Esophagus squamous epithelium (tissue), 5 donors: Measurements from ENCODE around the gene DNAH3. TPM values are rescaled to one million over a fixed set of nuclear protein-coding genes. Genes with fewer than 3 reads are reported as not detected.
A peak's percentile ranks its signal among the peaks of the same experiment; 100 is the strongest.
"Not testable (repeated sequence)": the region's sequence is repeated elsewhere in the genome, so short reads cannot be mapped to it uniquely, and the experiment has no call there.

ENCODE experiments used
- DNase-seq: peaks from one replicate; lab custom pipeline; 2025; lab: John Stamatoyannopoulos, UW
- H3K27ac ChIP-seq, 4 donors: fragments of 200-600 bp; sonication (generic); one replicate each; pipeline ENCODE4 v1.5.1; 2016 to 2019; ENCODE audit warnings: mild to moderate bottlenecking in 1 of 4
- H3K27me3 ChIP-seq, 4 donors: fragments of 200-600 bp; sonication (generic); 1 replicate in 3 of 4; 2 replicates in 1 of 4; pipeline versions ENCODE4 v1.5.1 to v1.6.0; 2017 to 2021; ENCODE audit warnings: antibody characterized with exemption in 1 of 4
- H3K36me3 ChIP-seq, 3 donors: fragments of 200-600 bp; sonication (generic); one replicate each; pipeline ENCODE4 v1.5.1; 2016 to 2019
- H3K4me1 ChIP-seq, 3 donors: fragments of 200-600 bp; sonication (generic); one replicate each; pipeline ENCODE4 v1.5.1; 2017 to 2019
- H3K4me3 ChIP-seq, 4 donors: fragments of 200-600 bp; sonication (generic); 1 replicate in 3 of 4; 2 replicates in 1 of 4; pipeline ENCODE4 v1.5.1; 2016 to 2019; ENCODE audit warnings: mild to moderate bottlenecking in 2 of 4, moderate library complexity in 1 of 4
- H3K9me3 ChIP-seq, 3 donors: fragments of 200-600 bp; sonication (generic); one replicate each; pipeline ENCODE4 v1.5.1; 2016 to 2019
- CTCF ChIP-seq, 6 experiments: fragments of 450-650 bp in 4 of 6; fragments of 200-600 bp in 2 of 6; sonication (generic) in 2 of 6; IDR thresholded peaks; one replicate each; pipeline ENCODE4 v1.5.1; 2016 to 2019; ENCODE audit warnings: antibody characterized with exemption in 6 of 6, mild to moderate bottlenecking in 4 of 6, moderate library complexity in 4 of 6
- POLR2A ChIP-seq, 4 donors: fragments of 450-650 bp; IDR thresholded peaks; one replicate each; pipeline ENCODE4 v1.6.1; 2017; ENCODE audit warnings: antibody characterized with exemption in 4 of 4, mild to moderate bottlenecking in 4 of 4, moderate library complexity in 3 of 4
- WGBS, 2 donors: methylation state at CpG; one replicate each; pipeline ENCODE4 v1.1.5; 2018; 5-methylcytosine and 5-hydroxymethylcytosine counted together
- intact Hi-C: fragments of 100-400 bp; cut with DNase I; formaldehyde crosslinking; loops from one replicate; pipeline ENCODE4 v1.15.0; 2022
- total RNA-seq, 4 donors: library from RNA; depleted of rRNA; stranded (reverse); fragments of >200 nt; gene quantifications; one replicate each; pipeline ENCODE4 v1.1.0, GENCODE V29; 2016
- donor health status: DM: yes; HTN: yes; CAD: no.

DNAH3 gene
- total RNA-seq, 4 donors from 2014 or later, result 0.57 TPM; not detected in 2

GRCh38 chr16:21057875-21058274 is 92.8 kb downstream of the DNAH3 start:
- Histone ChIP-seq H3K4me1 (no peaks in the 10 kb centered on the region), H3K36me3 (no peaks in the 10 kb centered on the region), H3K27me3 (peaks cover 0 to 15% (median 0%) of the 10 kb centered on the region in 4 donors), H3K4me3 (no peak overlapping the region), H3K27ac (no peak overlapping the region), H3K9me3 (no peaks in the 10 kb centered on the region)
- intact Hi-C loops, result no loop called here
- WGBS, 2 donors, result 58 to 86% methylated on average over 6 to 7 of the region's 7 CpGs
- no peak for DNase-seq
- no peak for TF ChIP-seq CTCF (IDR thresholded peaks at IDR 0.05)
- TF ChIP-seq POLR2A (IDR thresholded peaks at IDR 0.05), result no peak

GRCh38 chr16:21056396-21056795 is 94.2 kb downstream of the DNAH3 start:
- Histone ChIP-seq H3K9me3 (no peaks in the 10 kb centered on the region), H3K36me3 (no peaks in the 10 kb centered on the region), H3K27ac (no peak overlapping the region), H3K4me3 (no peak overlapping the region), H3K4me1 (no peaks in the 10 kb centered on the region), H3K27me3 (peaks cover 0 to 15% (median 0%) of the 10 kb centered on the region in 4 donors)
- no peak for DNase-seq
- intact Hi-C loops, result no loop called here
- TF ChIP-seq POLR2A (IDR thresholded peaks at IDR 0.05) (no peak), CTCF (IDR thresholded peaks at IDR 0.05) (no peak)
- 55 to 69% methylated on average over 3 of the region's 3 CpGs for WGBS, 2 donors

- H3K27me3 ChIP-seq, result peaks cover 0 to 15% (median 0%) of the 10 kb centered on the region in 4 donors
- H3K27ac ChIP-seq, H3K9me3 ChIP-seq, DNase-seq, H3K36me3 ChIP-seq, H3K4me1 ChIP-seq, H3K4me3 ChIP-seq, intact Hi-C loops: not testable (repeated sequence)
- 77 to 86% methylated on average over 4 of the region's 4 CpGs for WGBS, 2 donors
Observed at GRCh38 chr16:21055738-21056137, 94.9 kb downstream of the DNAH3 start.

- 71 to 92% methylated on average over 1 of the region's 1 CpG for WGBS, 2 donors
- H3K4me1 ChIP-seq, result no peaks in the 10 kb centered on the region
- H3K4me3 ChIP-seq, result no peak overlapping the region
- H3K27ac ChIP-seq, result no peak overlapping the region
- no peaks in the 10 kb centered on the region for H3K9me3 ChIP-seq
- peaks cover 0 to 15% (median 0%) of the 10 kb centered on the region in 4 donors for H3K27me3 ChIP-seq
- DNase-seq, result no peak
- intact Hi-C loops, result no loop called here
- TF ChIP-seq POLR2A (IDR thresholded peaks at IDR 0.05) (no peak), CTCF (IDR thresholded peaks at IDR 0.05) (no peak)
- H3K36me3 ChIP-seq, result no peaks in the 10 kb centered on the region
Observed at GRCh38 chr16:21053590-21053989, 97.1 kb downstream of the DNAH3 start.

- H3K4me3 ChIP-seq, result peak overlapping the region; percentile 16 to 49 (median 28)
- H3K9me3 ChIP-seq, intact Hi-C loops, DNase-seq, H3K27me3 ChIP-seq, H3K36me3 ChIP-seq, H3K27ac ChIP-seq, H3K4me1 ChIP-seq: not testable (repeated sequence)
- peak in 2 of 6 experiments; percentile 9 to 23 for TF ChIP-seq CTCF (IDR thresholded peaks at IDR 0.05)
- WGBS, 2 donors, result 63 to 74% methylated on average over 11 to 21 of the region's 31 CpGs
Observed at GRCh38 chr16:21048091-21048912, 102.3 kb downstream of the DNAH3 start.
